Prostate gland (tissue), 2 donors: ENCODE data around the gene COMT. TPM values are rescaled to one million over a fixed set of nuclear protein-coding genes. Genes with fewer than 3 reads are reported as not detected.
A peak's percentile ranks its signal among the peaks of the same experiment; 100 is the strongest.

Experiments used
- DNase-seq: peaks from one replicate; pipeline ENCODE4 v3.0.0-alpha.2; 2019; ENCODE audit warnings: low spot score
- H3K27ac ChIP-seq, 2 donors: fragments of 200-600 bp; sonication (generic); 2 replicates each; pipeline ENCODE4 v1.5.1; 2017 to 2019
- H3K27me3 ChIP-seq: fragments of 200-600 bp; sonication (generic); replicated peaks from 2 replicates; pipeline ENCODE4 v1.5.1; 2019; ENCODE audit not compliant: insufficient read depth
- H3K36me3 ChIP-seq, 2 donors: fragments of 200-600 bp; sonication (generic); 1 replicate in 1 of 2; 2 replicates in 1 of 2; pipeline versions ENCODE4 v1.5.1 to v1.8.1; 2017 to 2019
- H3K4me1 ChIP-seq: fragments of 200-600 bp; sonication (generic); replicated peaks from 2 replicates; pipeline ENCODE4 v1.5.1; 2019
- H3K4me3 ChIP-seq, 2 donors: fragments of 200-600 bp; sonication (generic); 2 replicates each; pipeline ENCODE4 v1.5.1; 2017 to 2019
- H3K9me3 ChIP-seq: fragments of 200-600 bp; sonication (generic); 2 replicates; pipeline ENCODE4 v1.5.1; 2017
- POLR2A ChIP-seq: fragments of 450-650 bp; IDR thresholded peaks from one replicate; pipeline ENCODE4 v1.6.1; 2016; ENCODE audit warnings: antibody characterized with exemption, mild to moderate bottlenecking
- POLR2AphosphoS5 ChIP-seq: sonication (generic); formaldehyde crosslinking; IDR thresholded peaks from one replicate; pipeline ENCODE4 v1.6.1; 2017; ENCODE audit warnings: antibody characterized with exemption
- WGBS: methylation state at CpG from one replicate; pipeline ENCODE4 v1.1.5; 2018; 5-methylcytosine and 5-hydroxymethylcytosine counted together
- intact Hi-C: fragments of 100-400 bp; cut with DNase I; formaldehyde crosslinking; loops from one replicate; pipeline ENCODE4 v1.14.2; 2022
- total RNA-seq, 2 donors: library from RNA; depleted of rRNA; stranded (reverse); fragments of >200 nt; gene quantifications; one replicate each; pipeline ENCODE4 v1.1.0, GENCODE V29; 2016
- TF ChIP-seq, protein P1 (sequence below), 4 experiments: fragments of 200-600 bp in 2 of 4; fragments of 450-650 bp in 2 of 4; sonication (generic) in 2 of 4; IDR thresholded peaks; 1 replicate in 3 of 4; 2 replicates in 1 of 4; pipeline ENCODE4 v1.5.1; 2016 to 2019; ENCODE audit warnings: antibody characterized with exemption in 4 of 4, mild to moderate bottlenecking in 2 of 4, moderate library complexity in 2 of 4

COMT gene
- total RNA-seq, 2 donors from 2014 or later: 456 to 513 TPM

DNA sequence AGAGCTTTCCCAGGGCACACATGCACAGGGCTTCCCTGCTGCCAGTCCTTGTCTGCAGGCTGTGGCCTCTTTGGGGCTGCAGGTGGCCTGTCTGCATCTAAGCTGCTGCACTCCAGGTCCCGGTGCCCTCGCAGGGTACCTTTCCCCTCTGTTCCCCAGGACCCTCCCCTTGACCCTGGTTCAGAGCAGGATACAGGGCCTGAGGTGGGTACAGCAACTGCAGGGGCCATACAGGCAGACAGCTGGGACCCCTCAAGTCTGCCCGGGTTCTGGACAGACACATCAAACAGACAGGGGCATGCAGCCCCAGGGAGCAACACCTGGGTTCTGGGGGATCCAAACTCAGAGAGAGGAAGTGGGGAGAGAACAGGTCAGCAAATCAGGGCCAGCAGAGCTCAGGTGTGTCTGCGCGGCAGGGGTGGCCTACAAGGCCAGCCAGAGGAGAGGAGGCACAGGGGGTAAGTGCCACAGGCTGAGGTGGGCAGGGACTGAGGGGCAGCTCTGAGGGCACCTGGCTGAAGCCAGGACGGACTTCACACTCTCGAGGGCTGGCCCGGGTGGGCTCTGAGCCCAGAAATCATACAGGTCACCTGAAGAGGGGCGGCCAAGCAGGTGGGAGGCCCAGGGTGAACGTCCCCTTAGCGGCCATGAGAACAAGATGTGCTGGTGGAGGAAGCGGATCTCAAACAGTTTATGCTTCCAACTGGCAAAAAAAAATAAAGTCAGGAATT is 29.9 kb upstream of the COMT start:
- intact Hi-C loops: no loop called here
- TF ChIP-seq POLR2A (no peak), POLR2AphosphoS5 (no peak)
- TF ChIP-seq, protein P1, sequence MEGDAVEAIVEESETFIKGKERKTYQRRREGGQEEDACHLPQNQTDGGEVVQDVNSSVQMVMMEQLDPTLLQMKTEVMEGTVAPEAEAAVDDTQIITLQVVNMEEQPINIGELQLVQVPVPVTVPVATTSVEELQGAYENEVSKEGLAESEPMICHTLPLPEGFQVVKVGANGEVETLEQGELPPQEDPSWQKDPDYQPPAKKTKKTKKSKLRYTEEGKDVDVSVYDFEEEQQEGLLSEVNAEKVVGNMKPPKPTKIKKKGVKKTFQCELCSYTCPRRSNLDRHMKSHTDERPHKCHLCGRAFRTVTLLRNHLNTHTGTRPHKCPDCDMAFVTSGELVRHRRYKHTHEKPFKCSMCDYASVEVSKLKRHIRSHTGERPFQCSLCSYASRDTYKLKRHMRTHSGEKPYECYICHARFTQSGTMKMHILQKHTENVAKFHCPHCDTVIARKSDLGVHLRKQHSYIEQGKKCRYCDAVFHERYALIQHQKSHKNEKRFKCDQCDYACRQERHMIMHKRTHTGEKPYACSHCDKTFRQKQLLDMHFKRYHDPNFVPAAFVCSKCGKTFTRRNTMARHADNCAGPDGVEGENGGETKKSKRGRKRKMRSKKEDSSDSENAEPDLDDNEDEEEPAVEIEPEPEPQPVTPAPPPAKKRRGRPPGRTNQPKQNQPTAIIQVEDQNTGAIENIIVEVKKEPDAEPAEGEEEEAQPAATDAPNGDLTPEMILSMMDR (IDR thresholded peaks at IDR 0.05): no peak
- H3K36me3 ChIP-seq: peaks cover 0 to 14% of the 10 kb centered on the region in 2 donors
- 61% methylated on average over 12 of the region's 12 CpGs for WGBS
- H3K9me3 ChIP-seq: no peaks in the 10 kb centered on the region
- no peaks in the 10 kb centered on the region for H3K27me3 ChIP-seq
- peaks cover 12% of the 10 kb centered on the region for H3K4me1 ChIP-seq
- H3K4me3 ChIP-seq: no peak overlapping the region
- H3K27ac ChIP-seq: peak overlapping the region; percentile 74 to 85
- no peak for DNase-seq

DNA sequence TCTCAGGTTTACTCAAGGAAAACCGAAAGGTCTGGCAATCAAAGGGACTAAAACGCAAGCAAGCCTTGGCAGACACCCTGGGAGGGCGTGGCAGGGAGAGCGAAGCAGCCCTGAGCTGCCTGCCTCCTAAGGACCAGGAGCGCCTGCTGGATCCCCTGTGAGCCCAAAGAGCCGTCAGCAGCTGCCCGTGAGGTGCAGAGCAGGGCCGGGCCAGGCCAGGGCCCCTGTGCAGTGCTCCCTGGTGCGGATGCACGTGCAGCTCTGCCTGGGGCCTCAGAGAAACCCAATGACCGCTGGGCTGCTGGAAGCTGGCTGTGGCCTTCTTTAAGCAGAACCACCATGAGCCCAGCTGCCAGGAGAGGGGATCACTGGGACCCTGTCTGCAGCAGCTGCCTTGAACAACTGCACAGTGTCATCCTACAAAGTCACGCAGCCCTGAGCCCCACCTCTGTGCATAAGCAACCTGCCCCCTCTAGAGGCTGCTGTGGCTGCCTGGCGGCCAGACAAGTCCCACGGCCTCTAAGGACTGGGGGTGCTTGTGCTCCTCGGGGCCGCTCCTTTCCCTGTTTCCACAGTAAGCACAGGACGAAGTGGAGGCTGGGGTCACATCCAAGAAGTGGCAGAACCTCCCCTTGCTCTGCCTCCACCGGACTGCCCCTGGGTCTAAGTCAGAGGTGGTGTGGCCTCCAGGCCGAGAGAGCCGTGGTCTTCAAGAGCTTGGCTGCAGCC is 29.1 kb upstream of the COMT start:
- intact Hi-C loops: no loop called here
- peak; percentile 81 for DNase-seq
- TF ChIP-seq POLR2A (no peak), POLR2AphosphoS5 (peak; percentile 50)
- TF ChIP-seq, protein P1 (IDR thresholded peaks at IDR 0.05): peak in 1 of 4 experiments; percentile 11
- peaks cover 12% of the 10 kb centered on the region for H3K4me1 ChIP-seq
- H3K9me3 ChIP-seq: no peaks in the 10 kb centered on the region
- no peak overlapping the region for H3K4me3 ChIP-seq
- H3K27me3 ChIP-seq: no peaks in the 10 kb centered on the region
- peak overlapping the region; percentile 74 to 85 for H3K27ac ChIP-seq
- H3K36me3 ChIP-seq: peaks cover 0 to 14% of the 10 kb centered on the region in 2 donors
- 56% methylated on average over 17 of the region's 20 CpGs for WGBS

DNA sequence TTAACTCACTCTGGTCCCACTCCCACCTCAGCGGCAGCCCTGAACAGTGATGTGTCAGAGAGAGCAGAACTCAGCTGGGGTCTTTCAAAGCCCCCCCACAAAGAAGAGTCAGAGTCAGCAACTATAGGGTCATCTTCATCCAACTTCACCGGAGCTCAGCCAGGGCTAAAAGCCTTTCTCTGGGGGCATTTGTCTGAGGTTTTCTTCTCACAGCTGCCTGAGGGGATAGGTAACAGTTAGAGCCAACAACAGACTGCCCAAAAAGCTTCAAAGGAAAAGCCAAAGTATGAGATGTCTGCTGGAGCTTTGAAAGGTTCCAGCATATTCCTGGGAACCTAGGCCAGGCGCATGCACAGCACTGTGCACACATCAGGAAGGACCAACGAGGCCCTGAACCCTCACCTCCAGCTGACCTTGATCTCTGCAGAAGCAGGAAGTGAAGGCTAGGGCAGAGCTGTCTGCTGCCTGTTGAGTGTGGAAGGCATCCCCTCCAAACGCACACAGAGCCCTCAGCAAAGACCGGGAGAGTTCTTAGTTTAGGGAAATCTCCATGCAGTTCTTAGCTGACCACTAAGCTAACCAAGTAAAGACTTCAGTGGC is 28.1 kb upstream of the COMT start:
- DNase-seq: no peak
- H3K9me3 ChIP-seq: no peaks in the 10 kb centered on the region
- peaks cover 12% of the 10 kb centered on the region for H3K4me1 ChIP-seq
- H3K4me3 ChIP-seq: no peak overlapping the region
- WGBS: 89% methylated on average over 6 of the region's 6 CpGs
- TF ChIP-seq POLR2A (no peak), POLR2AphosphoS5 (no peak)
- TF ChIP-seq, protein P1 (IDR thresholded peaks at IDR 0.05): no peak
- peak overlapping the region; percentile 74 to 85 for H3K27ac ChIP-seq
- intact Hi-C loops: no loop called here
- H3K36me3 ChIP-seq: peaks cover 5 to 14% of the 10 kb centered on the region in 2 donors
- no peaks in the 10 kb centered on the region for H3K27me3 ChIP-seq

DNA sequence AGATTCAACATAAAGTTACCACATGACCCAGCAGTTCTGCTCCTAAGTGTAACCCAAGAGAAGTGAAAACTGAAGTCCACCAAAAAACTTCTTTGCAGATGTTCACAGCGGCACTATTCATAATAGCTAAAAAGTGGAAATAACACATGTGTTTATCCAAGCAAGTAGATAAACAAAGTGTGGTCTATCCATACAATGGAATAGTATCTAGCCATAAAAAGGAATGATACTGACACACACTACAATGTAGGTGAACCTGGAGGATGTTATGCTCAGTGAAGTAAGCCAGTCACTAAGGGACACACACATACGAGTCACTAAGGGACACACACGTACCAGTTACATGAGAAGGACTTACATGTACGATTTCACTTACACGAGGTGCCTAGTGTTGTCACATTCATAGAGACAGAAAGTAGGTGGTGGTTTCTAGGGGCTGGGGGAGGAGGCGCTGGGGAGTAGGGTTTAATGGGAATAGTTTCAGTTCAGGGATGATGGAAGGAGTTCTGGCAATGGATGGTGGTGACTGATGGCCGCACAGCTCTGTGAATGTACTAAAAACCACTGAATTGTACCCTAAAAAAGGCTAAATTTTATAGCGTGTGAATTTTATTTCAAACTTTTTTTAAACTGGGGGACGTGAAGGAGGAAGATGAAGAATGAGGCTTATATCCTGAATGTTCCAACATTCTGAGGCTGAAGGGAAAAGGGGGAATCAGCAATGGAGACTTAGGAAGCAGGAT is 27.2 kb upstream of the COMT start:
- no peaks in the 10 kb centered on the region for H3K9me3 ChIP-seq
- no peak overlapping the region for H3K4me3 ChIP-seq
- DNase-seq: no peak
- H3K36me3 ChIP-seq: peaks cover 5 to 14% of the 10 kb centered on the region in 2 donors
- WGBS: 93% methylated on average over 9 of the region's 9 CpGs
- intact Hi-C loops: no loop called here
- TF ChIP-seq, protein P1 (IDR thresholded peaks at IDR 0.05): no peak
- TF ChIP-seq POLR2A (no peak), POLR2AphosphoS5 (no peak)
- peaks cover 12% of the 10 kb centered on the region for H3K4me1 ChIP-seq
- no peak overlapping the region for H3K27ac ChIP-seq
- H3K27me3 ChIP-seq: no peaks in the 10 kb centered on the region
